GM10248 (cell line): ENCODE measurements around the gene RPL13A.
"Not testable (repeated sequence)": the region's sequence is repeated elsewhere in the genome, so short reads cannot be mapped to it uniquely, and the experiment has no call there.

Experiments used
- CTCF ChIA-PET: fragments of 300-600 bp; sonication (Branson Sonifier 250); formaldehyde crosslinking; extraction: SDS; loops from one replicate; lab custom pipeline; 2021; ENCODE audit warnings: antibody characterized with exemption; lab: Yijun Ruan, JAX
- POLR2A ChIA-PET: fragments of 350-650 bp; sonication (Branson Sonifier 250); formaldehyde crosslinking; extraction: SDS; loops from one replicate; lab custom pipeline; 2020; ENCODE audit warnings: antibody characterized with exemption; lab: Yijun Ruan, JAX
- DNase-seq: peaks from one replicate; pipeline ENCODE4 v3.0.0; 2012; ENCODE audit errors: extremely low spot score
- CTCF ChIP-seq: IDR thresholded peaks from 2 replicates; pipeline ENCODE4 v1.5.1; 2012; ENCODE audit warnings: mild to moderate bottlenecking, low read depth; ENCODE audit errors: extremely low read depth, missing control alignments, control extremely low read depth

RPL13A gene

GRCh38 chr19:49453757-49454240 is 33.6 kb upstream of the RPL13A start:
- ChIA-PET CTCF (interaction anchor here (1.0 to 8.0 kb wide), 5 partner anchors 9 to 19 kb away, joined by 3 to 72 read pairs (median 5); partner anchors contain the start of genes FLT3LG and SLC17A7), POLR2A (interaction anchor here (1.0 kb wide), 2 partner anchors 11 to 20 kb away, joined by 3 to 4 read pairs; partner anchors contain the start of gene FLT3LG)
- TF ChIP-seq CTCF = no peak
- no peak for DNase-seq

- ChIA-PET POLR2A (interaction anchor here (0.8 kb wide), 1 partner anchor 23 kb away, joined by 3 read pairs; no protein-coding TSS in a partner anchor), CTCF (interaction anchor here (0.7 to 8.0 kb wide), 2 partner anchors 16 to 223 kb away, joined by 3 to 72 read pairs; partner anchors contain the start of gene FLT3LG)
- no peak for TF ChIP-seq CTCF
- DNase-seq = no peak
Observed at GRCh38 chr19:49455773-49456172, 31.6 kb upstream of the RPL13A start.

- CTCF ChIA-PET = interaction anchor here (0.7 to 8.0 kb wide), 2 partner anchors 15 to 223 kb away, joined by 3 to 72 read pairs; partner anchors contain the start of gene FLT3LG
- no peak for TF ChIP-seq CTCF
- POLR2A ChIA-PET = interaction anchor here (0.8 kb wide), 1 partner anchor 22 kb away, joined by 3 read pairs; no protein-coding TSS in a partner anchor
- no peak for DNase-seq
Observed at GRCh38 chr19:49456326-49456725, 31.1 kb upstream of the RPL13A start.

GRCh38 chr19:49458567-49458903 is 28.9 kb upstream of the RPL13A start:
- no peak for TF ChIP-seq CTCF
- ChIA-PET CTCF (interaction anchor here (0.8 to 8.0 kb wide), 6 partner anchors 13 to 214 kb away, joined by 3 to 72 read pairs (median 4); partner anchors contain the start of gene FLT3LG), POLR2A (interaction anchor here (1.0 kb wide), 2 partner anchors 30 to 492 kb away, joined by 3 to 4 read pairs; no protein-coding TSS in a partner anchor)
- no peak for DNase-seq

GRCh38 chr19:49459388-49459787 is 28.0 kb upstream of the RPL13A start:
- TF ChIP-seq CTCF = no peak
- DNase-seq = no peak
- ChIA-PET POLR2A (no interaction called here), CTCF (interaction anchor here (1.5 to 8.0 kb wide), 2 partner anchors 12 to 214 kb away, joined by 3 to 72 read pairs; partner anchors contain the start of gene FLT3LG)

GRCh38 chr19:49461130-49461529 is 26.3 kb upstream of the RPL13A start:
- POLR2A ChIA-PET, DNase-seq: not testable (repeated sequence)
- CTCF ChIA-PET = interaction anchor here (8.0 kb wide), 1 partner anchor 10 kb away, joined by 72 read pairs; the partner anchor contains the start of gene FLT3LG

GRCh38 chr19:49461656-49462055 is 25.8 kb upstream of the RPL13A start:
- ChIA-PET CTCF (interaction anchor here (8.0 kb wide), 1 partner anchor 10 kb away, joined by 72 read pairs; the partner anchor contains the start of gene FLT3LG), POLR2A (no interaction called here)
- TF ChIP-seq CTCF = no peak
- DNase-seq = no peak
